GM12878 (cell line): ENCODE data around the gene LIPK. TPM values are rescaled to one million over a fixed set of nuclear protein-coding genes. Genes with fewer than 3 reads are reported as not detected.
A peak's percentile ranks its signal among the peaks of the same experiment; 100 is the strongest.

Source experiments
- ATAC-seq: fragments of 200-7000 bp; cut with Tn5 transposase; 3 replicates; pipeline ENCODE4 v1.9.1; 2020; ENCODE audit warnings: mild to moderate bottlenecking, moderate library complexity
- BruUV-seq: library from RNA; stranded (reverse); fragments of 400-500 nt; replicated peaks from 2 replicates; lab custom pipeline; 2021; lab: Mats Ljungman, UMichigan
- CTCF ChIA-PET: fragments of 300-600 bp; sonication (Branson Sonifier 250); formaldehyde crosslinking; extraction: SDS; loops from one replicate; lab custom pipeline; 2021; ENCODE audit warnings: inconsistent platforms; lab: Yijun Ruan, JAX
- POLR2A ChIA-PET: fragments of 350-600 bp; formaldehyde crosslinking; extraction: SDS; loops from one replicate; lab custom pipeline; 2021; ENCODE audit warnings: inconsistent platforms; lab: Charles Lee
- RAD21 ChIA-PET: fragments of 300-600 bp; sonication (Branson Sonifier 250); formaldehyde crosslinking; loops from one replicate; lab custom pipeline; 2023; ENCODE audit warnings: antibody characterized with exemption; ENCODE audit not compliant: unreplicated experiment; lab: Charles Lee
- SMC1A ChIA-PET: fragments of 300-600 bp; sonication (Branson Sonifier 250); formaldehyde crosslinking; loops from one replicate; lab custom pipeline; 2023; ENCODE audit not compliant: unreplicated experiment, uncharacterized antibody; lab: Charles Lee
- DNase-seq: peaks from one replicate; pipeline ENCODE4 v3.0.0-alpha.2; 2011; ENCODE audit warnings: low read depth, low spot score
- FAIRE-seq: peaks from 3 replicates; lab custom pipeline; 2011; peaks lifted over from hg19 to GRCh38; lab: Jason Lieb, UNC
- H2AFZ ChIP-seq: 2 replicates; pipeline ENCODE4 v1.6.0; 2011; ENCODE audit warnings: low read depth, low read length, control low read depth; ENCODE audit not compliant: control insufficient read depth
- H3K27ac ChIP-seq: 2 replicates; pipeline ENCODE4 v1.5.1; 2011; ENCODE audit warnings: control low read depth; ENCODE audit not compliant: control insufficient read depth, insufficient read depth
- H3K27me3 ChIP-seq, 2 experiments: replicated peaks in 1 of 2; 2 replicates each; pipeline versions ENCODE4 v1.6.0 to v1.6.1; 2011; ENCODE audit warnings: low read length in 1 of 2; ENCODE audit not compliant: control insufficient read depth in 2 of 2, insufficient read depth in 2 of 2
- H3K36me3 ChIP-seq, 2 experiments: 2 replicates each; pipeline ENCODE4 v1.5.1; 2011; ENCODE audit warnings: low read length in 1 of 2; ENCODE audit not compliant: control insufficient read depth in 2 of 2, insufficient read depth in 2 of 2
- H3K4me1 ChIP-seq: 2 replicates; pipeline ENCODE4 v1.6.1; 2011; ENCODE audit warnings: mild to moderate bottlenecking, low read length, moderate library complexity, mixed read lengths; ENCODE audit not compliant: control insufficient read depth, insufficient read depth
- H3K4me2 ChIP-seq: 2 replicates; pipeline ENCODE4 v1.6.0; 2011; ENCODE audit warnings: control low read depth; ENCODE audit not compliant: control insufficient read depth, insufficient read depth
- H3K4me3 ChIP-seq: fragments of 200-600 bp; sonication (generic); 2 replicates; pipeline ENCODE4 v1.5.1; 2016
- H3K79me2 ChIP-seq: 2 replicates; pipeline ENCODE4 v1.6.0; 2011; ENCODE audit warnings: low read length; ENCODE audit not compliant: control insufficient read depth, insufficient read depth
- H3K9ac ChIP-seq: 2 replicates; pipeline ENCODE4 v1.8.0; 2011; ENCODE audit warnings: low read length, control low read depth, mixed read lengths; ENCODE audit not compliant: control insufficient read depth, insufficient read depth
- H3K9me3 ChIP-seq: replicated peaks from 3 replicates; pipeline ENCODE4 v1.5.1; 2011; ENCODE audit warnings: mild to moderate bottlenecking, low read length; ENCODE audit not compliant: control insufficient read depth, insufficient read depth
- H4K20me1 ChIP-seq: 2 replicates; pipeline ENCODE4 v1.6.0; 2011; ENCODE audit not compliant: control insufficient read depth, insufficient read depth
- BMI1 ChIP-seq: fragments of 450-650 bp; IDR thresholded peaks from 2 replicates; pipeline ENCODE4 v1.6.1; 2016; ENCODE audit warnings: mild to moderate bottlenecking, moderate library complexity, borderline replicate concordance
- CREM ChIP-seq: IDR thresholded peaks from 2 replicates; pipeline ENCODE4 v1.6.1; 2014; ENCODE audit warnings: antibody characterized with exemption, low read depth
- CUX1 ChIP-seq: IDR thresholded peaks from 2 replicates; pipeline ENCODE4 v1.6.1; 2012; ENCODE audit warnings: improper control_type of control experiment, low read depth, low read length; ENCODE audit not compliant: insufficient replicate concordance
- MEF2B ChIP-seq: fragments of 450-650 bp; IDR thresholded peaks from 2 replicates; pipeline ENCODE4 v1.6.1; 2018; ENCODE audit warnings: mild to moderate bottlenecking, moderate library complexity; ENCODE audit not compliant: partially characterized antibody, poor library complexity, severe bottlenecking
- NFIC ChIP-seq: IDR thresholded peaks from 2 replicates; pipeline ENCODE4 v1.6.1; 2012; ENCODE audit warnings: low read depth, mild to moderate bottlenecking, inconsistent platforms, low read length, moderate library complexity
- TARDBP ChIP-seq: IDR thresholded peaks from 2 replicates; pipeline ENCODE4 v1.6.1; 2016; ENCODE audit warnings: borderline replicate concordance
- WGBS: methylation state at CpG from one replicate; pipeline ENCODE4 v1.1.6; 2016; ENCODE audit warnings: low lambda C conversion rate; ENCODE audit not compliant: insufficient replicate concordance, insufficient coverage; ENCODE audit errors: missing lambda C conversion rate; 5-methylcytosine and 5-hydroxymethylcytosine counted together
- in situ Hi-C: fragments of 300-500 bp; cut with MboI; formaldehyde crosslinking; loops from 9 replicates; pipeline ENCODE4 v1.14.3; 2018; ENCODE audit warnings: mixed read lengths
- intact Hi-C: fragments of 100-400 bp; cut with micrococcal nuclease; formaldehyde crosslinking; loops from one replicate; pipeline ENCODE4 v1.14.2; 2022; ENCODE audit not compliant: unreplicated experiment
- polyA plus RNA-seq, 11 experiments: library from polyadenylated mRNA; depleted of rRNA in 4 of 11; unstranded in 6 of 11; stranded (reverse) in 5 of 11; fragments of >200 nt; fragmentation: Nextera tagmentation in 4 of 11; fragmentation: Illumina TruSeq in 1 of 11; extraction: Ambion mirVana in 4 of 11; extraction: Trizol in 1 of 11; gene quantifications; 1 replicate in 1 of 11; 2 replicates in 10 of 11; pipeline versions ENCODE4 v1.2.1 to v1.2.3, GENCODE V29; 2011 to 2016; ENCODE audit warnings: inconsistent platforms in 2 of 11, missing spikeins in 2 of 11, low read depth in 1 of 11
- total RNA-seq, 4 experiments: library from RNA; depleted of rRNA in 3 of 4; stranded (reverse); fragments of >200 nt in 3 of 4; fragmentation: Illumina TruSeq in 1 of 4; extraction: Trizol in 1 of 4; gene quantifications; 2 replicates each; pipeline versions ENCODE4 v1.2.1 to v1.2.3, GENCODE V29; 2013 to 2021

LIPK gene
- total and polyA plus RNA-seq, 10 of the 15 experiments (the other 5 are each of a cell fraction or from before 2014, with no cell fraction given) = not detected

GRCh38 chr10:88670497-88670896 is 35.6 kb upstream of the LIPK start (continued):
- TF ChIP-seq CUX1 (no peak), NFIC (peak; percentile 72; the same call in 1 of the 2 replicates)
- TF ChIP-seq, all 136 proteins: peak for 7

- Histone ChIP-seq H3K9me3 (no peaks in the 10 kb centered on the region), H3K4me3 (no peak overlapping the region), H3K4me2 (no peak overlapping the region), H4K20me1 (no peaks in the 10 kb centered on the region), H3K4me1 (no peaks in the 10 kb centered on the region), H3K79me2 (no peaks in the 10 kb centered on the region), H3K27me3 (no peaks in the 10 kb centered on the region; a peak in 1 of 4 replicates), H3K36me3 (no peaks in the 10 kb centered on the region), H3K27ac (no peak overlapping the region), H3K9ac (no peak overlapping the region), H2AFZ (no peak overlapping the region)
- DNase-seq (no peak), FAIRE-seq (no peak), ATAC-seq (no peak)
- in situ Hi-C loops = no loop called here
- ChIA-PET SMC1A (interaction anchor here (1.0 to 1.2 kb wide), 2 partner anchors 12 to 20 kb away, joined by 3 to 4 read pairs; no protein-coding TSS in a partner anchor), CTCF (no interaction called here), POLR2A (no interaction called here), RAD21 (no interaction called here)
- intact Hi-C loops = no loop called here
- no peak for TF ChIP-seq TARDBP
- TF ChIP-seq BMI1 = no peak
- TF ChIP-seq CREM = no peak
- no peak for TF ChIP-seq MEF2B
- WGBS = 53% methylated on average over 2 of the region's 2 CpGs
- no TSS peak for BruUV-seq
These were observed 34.0 kb upstream of the LIPK start for GRCh38 chr10:88672041-88672440.
